ENCODE results near the gene PQBP1.
A peak's percentile ranks its signal among the peaks of the same experiment; 100 is the strongest.

The PQBP1 gene

DNA sequence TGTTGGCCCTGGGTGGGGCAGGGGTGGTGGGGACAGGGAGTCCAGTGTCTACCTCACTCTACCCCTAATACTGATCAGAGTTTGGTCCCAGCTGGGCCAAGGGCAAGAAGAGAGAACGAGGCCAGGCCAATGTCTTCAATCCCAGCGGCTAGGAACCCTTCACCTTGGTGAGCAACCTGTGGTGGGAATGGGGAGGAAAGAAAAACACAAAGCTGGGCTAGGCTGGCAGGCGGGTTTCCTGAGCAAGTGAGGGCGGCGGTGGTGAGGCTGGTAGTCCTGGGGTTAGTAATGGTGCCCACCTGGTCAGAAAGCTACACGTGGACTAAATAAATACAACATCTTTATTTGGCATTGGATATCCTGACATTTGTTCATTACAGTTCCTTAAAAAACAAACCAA is 5.6 kb downstream of the PQBP1 start:
- Histone ChIP-seq H3K4me1 (ENCODE audit: insufficient read depth, insufficient read length) (peaks cover 2% of the 10 kb centered on the region), H3K4me3 (ENCODE audit: insufficient read length, low read depth) (no peak overlapping the region), H3K36me3 (ENCODE audit: insufficient read depth, insufficient read length, low read length) (peaks cover 80% of the 10 kb centered on the region), H3K9ac (ENCODE audit: insufficient read length, low read depth) (no peak overlapping the region), H3K9me3 (ENCODE audit: insufficient read depth, low read length) (no peaks in the 10 kb centered on the region), H3K27me3 (ENCODE audit: insufficient read depth, insufficient read length) (no peaks in the 10 kb centered on the region)
- no peak for TF ChIP-seq YY1 (IDR thresholded peaks at IDR 0.05; ENCODE audit: insufficient read depth, insufficient read length)
- no peak for TF ChIP-seq SUZ12 (IDR thresholded peaks at IDR 0.05; ENCODE audit: extremely low read depth, insufficient read depth, insufficient read length)
- no peak for TF ChIP-seq ZNF274 (IDR thresholded peaks at IDR 0.05; ENCODE audit: low read depth, low read length)
- no peak for DNase-seq (ENCODE audit: low read depth, low spot score)

- TF ChIP-seq YY1 (IDR thresholded peaks at IDR 0.05; ENCODE audit: insufficient read depth, insufficient read length) (no peak), SUZ12 (IDR thresholded peaks at IDR 0.05; ENCODE audit: extremely low read depth, insufficient read depth, insufficient read length) (no peak), ZNF274 (IDR thresholded peaks at IDR 0.05; ENCODE audit: low read depth, low read length) (no peak)
- Histone ChIP-seq H3K27me3 (ENCODE audit: insufficient read depth, insufficient read length) (no peaks in the 10 kb centered on the region), H3K9me3 (ENCODE audit: insufficient read depth, low read length) (no peaks in the 10 kb centered on the region), H3K4me1 (ENCODE audit: insufficient read depth, insufficient read length) (no peaks in the 10 kb centered on the region), H3K36me3 (ENCODE audit: insufficient read depth, insufficient read length, low read length) (peaks cover 75% of the 10 kb centered on the region), H3K4me3 (ENCODE audit: insufficient read length, low read depth) (no peak overlapping the region), H3K9ac (ENCODE audit: insufficient read length, low read depth) (no peak overlapping the region)
- DNase-seq (ENCODE audit: low read depth, low spot score), result no peak
Observed at GRCh38 chrX:48904180-48904579, 6.5 kb downstream of the PQBP1 start.

DNA sequence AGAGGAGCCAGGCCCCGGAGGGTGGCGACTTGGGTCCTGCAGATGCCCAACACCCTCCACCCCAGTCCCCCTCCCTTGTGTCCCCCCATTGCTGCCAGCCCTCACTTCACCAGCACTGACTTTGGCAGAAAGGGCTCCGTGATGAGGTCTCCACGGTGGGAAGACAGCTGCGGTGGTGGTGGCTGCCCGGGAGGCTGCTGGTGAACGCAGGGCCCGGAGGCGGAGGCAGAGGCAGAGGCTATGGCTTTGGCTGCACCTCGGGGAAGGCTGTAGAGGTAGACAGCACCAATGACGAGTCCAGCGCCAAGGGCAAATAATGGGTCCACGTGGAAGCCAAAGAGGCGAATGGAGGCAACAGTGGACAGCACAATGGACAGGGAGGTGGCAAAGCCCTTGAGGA is 6.9 kb downstream of the PQBP1 start:
- Histone ChIP-seq H3K36me3 (ENCODE audit: insufficient read depth, insufficient read length, low read length) (peaks cover 74% of the 10 kb centered on the region), H3K27me3 (ENCODE audit: insufficient read depth, insufficient read length) (no peaks in the 10 kb centered on the region), H3K4me3 (ENCODE audit: insufficient read length, low read depth) (no peak overlapping the region), H3K9me3 (ENCODE audit: insufficient read depth, low read length) (no peaks in the 10 kb centered on the region), H3K4me1 (ENCODE audit: insufficient read depth, insufficient read length) (peaks cover under 1% of the 10 kb centered on the region), H3K9ac (ENCODE audit: insufficient read length, low read depth) (no peak overlapping the region)
- TF ChIP-seq SUZ12 (IDR thresholded peaks at IDR 0.05; ENCODE audit: extremely low read depth, insufficient read depth, insufficient read length) (no peak), ZNF274 (IDR thresholded peaks at IDR 0.05; ENCODE audit: low read depth, low read length) (no peak), YY1 (IDR thresholded peaks at IDR 0.05; ENCODE audit: insufficient read depth, insufficient read length) (no peak)
- no peak for DNase-seq (ENCODE audit: low read depth, low spot score)

DNA sequence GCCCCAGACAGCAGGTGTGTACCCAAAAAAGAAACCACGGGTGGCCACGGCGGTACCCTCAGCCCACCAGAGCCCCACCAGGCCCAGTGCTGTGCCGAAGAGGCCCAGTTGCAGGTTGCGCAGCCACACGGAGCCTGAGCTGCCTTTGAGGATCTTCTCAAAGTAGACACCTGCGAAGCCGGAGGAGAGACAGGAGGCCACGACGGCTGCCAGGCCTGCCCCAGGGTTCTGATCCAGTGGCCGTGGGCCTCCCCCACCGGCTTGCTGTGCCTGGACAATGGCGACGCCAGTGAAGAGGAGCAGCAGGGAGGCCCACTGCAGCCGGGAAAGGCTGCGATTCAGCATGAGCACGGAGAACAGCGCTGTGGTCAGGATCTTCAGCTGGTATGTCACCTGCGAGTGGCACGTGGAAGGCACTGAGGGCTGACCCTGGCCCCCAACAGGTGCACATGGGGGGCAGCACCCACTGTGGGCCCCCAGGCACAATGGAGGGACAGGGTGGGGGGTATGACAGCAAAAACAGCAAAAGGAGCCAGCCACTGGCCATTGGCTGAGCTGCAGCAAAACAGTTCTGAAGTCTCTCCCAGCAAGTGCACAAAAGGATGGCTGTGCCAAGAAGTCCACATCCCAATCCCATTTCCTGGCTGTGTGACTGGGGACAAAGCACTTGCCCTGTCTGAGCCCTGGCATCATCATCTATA is 7.5 kb downstream of the PQBP1 start:
- Histone ChIP-seq H3K9ac (ENCODE audit: insufficient read length, low read depth) (no peak overlapping the region), H3K27me3 (ENCODE audit: insufficient read depth, insufficient read length) (no peaks in the 10 kb centered on the region), H3K4me1 (ENCODE audit: insufficient read depth, insufficient read length) (peaks cover 3% of the 10 kb centered on the region), H3K4me3 (ENCODE audit: insufficient read length, low read depth) (no peak overlapping the region), H3K9me3 (ENCODE audit: insufficient read depth, low read length) (no peaks in the 10 kb centered on the region), H3K36me3 (ENCODE audit: insufficient read depth, insufficient read length, low read length) (peaks cover 78% of the 10 kb centered on the region)
- no peak for DNase-seq (ENCODE audit: low read depth, low spot score)
- TF ChIP-seq YY1 (IDR thresholded peaks at IDR 0.05; ENCODE audit: insufficient read depth, insufficient read length) (no peak), SUZ12 (IDR thresholded peaks at IDR 0.05; ENCODE audit: extremely low read depth, insufficient read depth, insufficient read length) (no peak), ZNF274 (IDR thresholded peaks at IDR 0.05; ENCODE audit: low read depth, low read length) (no peak)

- H3K4me3 ChIP-seq (ENCODE audit: insufficient read length, low read depth), result no peak overlapping the region
- peaks cover 5% of the 10 kb centered on the region for H3K4me1 ChIP-seq (ENCODE audit: insufficient read depth, insufficient read length)
- TF ChIP-seq ZNF274 (IDR thresholded peaks at IDR 0.05; ENCODE audit: low read depth, low read length) (no peak), SUZ12 (IDR thresholded peaks at IDR 0.05; ENCODE audit: extremely low read depth, insufficient read depth, insufficient read length) (no peak), YY1 (IDR thresholded peaks at IDR 0.05; ENCODE audit: insufficient read depth, insufficient read length) (no peak)
- no peak for DNase-seq (ENCODE audit: low read depth, low spot score)
- no peaks in the 10 kb centered on the region for H3K27me3 ChIP-seq (ENCODE audit: insufficient read depth, insufficient read length)
- H3K9ac ChIP-seq (ENCODE audit: insufficient read length, low read depth), result no peak overlapping the region
- H3K9me3 ChIP-seq (ENCODE audit: insufficient read depth, low read length), result no peaks in the 10 kb centered on the region
- peaks cover 59% of the 10 kb centered on the region for H3K36me3 ChIP-seq (ENCODE audit: insufficient read depth, insufficient read length, low read length)
Observed at GRCh38 chrX:48908600-48908999, 10.9 kb downstream of the PQBP1 start.

- Histone ChIP-seq H3K36me3 (ENCODE audit: insufficient read depth, insufficient read length, low read length) (peaks cover 62% of the 10 kb centered on the region), H3K4me3 (ENCODE audit: insufficient read length, low read depth) (peak overlapping the region; percentile 95), H3K4me1 (ENCODE audit: insufficient read depth, insufficient read length) (peaks cover 5% of the 10 kb centered on the region), H3K27me3 (ENCODE audit: insufficient read depth, insufficient read length) (no peaks in the 10 kb centered on the region), H3K9me3 (ENCODE audit: insufficient read depth, low read length) (no peaks in the 10 kb centered on the region), H3K9ac (ENCODE audit: insufficient read length, low read depth) (peak overlapping the region; percentile 50)
- DNase-seq (ENCODE audit: low read depth, low spot score), result no peak
- no peak for TF ChIP-seq SUZ12 (IDR thresholded peaks at IDR 0.05; ENCODE audit: extremely low read depth, insufficient read depth, insufficient read length)
- no peak for TF ChIP-seq ZNF274 (IDR thresholded peaks at IDR 0.05; ENCODE audit: low read depth, low read length)
- no peak for TF ChIP-seq YY1 (IDR thresholded peaks at IDR 0.05; ENCODE audit: insufficient read depth, insufficient read length)
Observed at GRCh38 chrX:48909703-48910294, 12.1 kb downstream of the PQBP1 start.

DNA sequence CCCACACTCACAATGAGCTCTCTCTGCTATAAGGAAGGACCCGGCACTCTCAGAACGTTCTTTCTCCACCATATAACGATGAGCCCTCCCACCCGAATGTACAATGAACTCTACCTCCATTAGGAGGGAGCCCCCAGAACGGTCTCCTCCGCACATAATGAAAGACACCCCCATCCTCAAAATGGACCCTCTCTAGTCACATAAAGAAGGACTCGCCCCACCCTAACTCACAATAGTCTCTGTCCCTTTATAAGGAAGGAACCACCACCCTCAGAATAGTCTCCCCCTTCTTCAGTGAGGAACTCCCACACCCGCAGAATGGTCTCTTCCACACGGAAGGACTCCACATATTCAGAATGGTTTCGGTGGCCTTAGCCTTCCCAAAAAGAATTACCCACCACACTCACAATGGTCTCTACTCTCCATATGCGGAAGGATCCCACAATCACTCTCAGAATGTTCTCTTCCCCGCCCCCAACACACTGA is 13.2 kb downstream of the PQBP1 start:
- Histone ChIP-seq H3K27me3 (ENCODE audit: insufficient read depth, insufficient read length) (no peaks in the 10 kb centered on the region), H3K4me1 (ENCODE audit: insufficient read depth, insufficient read length) (peaks cover 5% of the 10 kb centered on the region), H3K4me3 (ENCODE audit: insufficient read length, low read depth) (peak overlapping the region; percentile 95), H3K9me3 (ENCODE audit: insufficient read depth, low read length) (no peaks in the 10 kb centered on the region), H3K9ac (ENCODE audit: insufficient read length, low read depth) (peak overlapping the region; percentile 96), H3K36me3 (ENCODE audit: insufficient read depth, insufficient read length, low read length) (peaks cover 61% of the 10 kb centered on the region)
- TF ChIP-seq YY1 (IDR thresholded peaks at IDR 0.05; ENCODE audit: insufficient read depth, insufficient read length) (no peak), SUZ12 (IDR thresholded peaks at IDR 0.05; ENCODE audit: extremely low read depth, insufficient read depth, insufficient read length) (no peak), ZNF274 (IDR thresholded peaks at IDR 0.05; ENCODE audit: low read depth, low read length) (no peak)
- no peak for DNase-seq (ENCODE audit: low read depth, low spot score)
